ENCODE data around the gene CRHR1.

Gene CRHR1

DNA sequence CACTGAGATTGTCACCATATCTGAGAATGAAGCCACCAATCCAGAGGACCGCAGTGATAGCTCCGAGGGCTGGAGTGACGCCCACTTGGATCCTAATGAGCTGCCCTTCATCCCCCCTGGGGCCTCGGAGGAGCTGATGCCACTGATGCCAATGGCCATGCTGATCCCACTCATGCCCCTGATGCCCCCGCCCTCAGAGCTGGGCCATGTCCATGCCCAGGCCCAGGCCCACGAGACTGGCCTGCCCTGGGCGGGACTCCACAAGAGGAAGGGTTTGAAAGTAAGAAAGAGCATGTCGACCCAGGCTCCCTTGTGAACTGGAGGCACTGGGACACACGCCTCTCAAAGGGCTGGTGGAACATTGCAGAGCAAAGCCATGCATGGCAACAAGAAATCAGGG lies 62.5 kb downstream of the CRHR1 start:
- no peak for DNase-seq (ENCODE audit: low read depth, low spot score)
- H3K9me3 ChIP-seq (ENCODE audit: insufficient read depth, low read length) = no peaks in the 10 kb centered on the region
- H3K4me3 ChIP-seq (ENCODE audit: insufficient read length, low read depth) = no peak overlapping the region
- no peaks in the 10 kb centered on the region for H3K36me3 ChIP-seq (ENCODE audit: insufficient read depth, insufficient read length, low read length)
- TF ChIP-seq ZNF274 (IDR thresholded peaks at IDR 0.05; ENCODE audit: low read depth, low read length) = no peak
- TF ChIP-seq SUZ12 (IDR thresholded peaks at IDR 0.05; ENCODE audit: extremely low read depth, insufficient read depth, insufficient read length) = no peak
- no peak for TF ChIP-seq YY1 (IDR thresholded peaks at IDR 0.05; ENCODE audit: insufficient read depth, insufficient read length)
- H3K4me1 ChIP-seq (ENCODE audit: insufficient read depth, insufficient read length) = peaks cover 2% of the 10 kb centered on the region
- no peak overlapping the region for H3K9ac ChIP-seq (ENCODE audit: insufficient read length, low read depth)
- H3K27me3 ChIP-seq (ENCODE audit: insufficient read depth, insufficient read length) = peaks cover 3% of the 10 kb centered on the region

DNA sequence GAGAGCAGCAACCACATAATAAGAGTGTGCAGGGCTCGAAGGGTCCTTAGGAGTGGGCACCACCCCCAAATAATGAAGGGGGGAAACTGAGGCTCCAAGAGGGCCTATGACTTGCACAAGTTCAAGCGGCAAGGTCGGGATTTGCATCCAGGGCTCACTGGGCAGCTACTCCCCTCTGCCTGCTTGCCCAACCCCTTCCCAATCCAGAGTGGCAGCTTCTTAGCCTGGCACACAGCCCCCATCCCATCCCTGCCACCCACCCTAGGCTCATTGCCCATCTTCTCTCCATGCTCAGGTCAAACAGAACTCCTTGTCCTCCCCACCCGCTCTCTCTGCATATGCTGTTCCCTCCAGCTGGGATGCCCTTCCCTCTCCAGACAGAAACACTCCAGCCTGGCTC lies 63.0 kb downstream of the CRHR1 start:
- Histone ChIP-seq H3K27me3 (ENCODE audit: insufficient read depth, insufficient read length) (peaks cover 6% of the 10 kb centered on the region), H3K36me3 (ENCODE audit: insufficient read depth, insufficient read length, low read length) (no peaks in the 10 kb centered on the region), H3K9me3 (ENCODE audit: insufficient read depth, low read length) (no peaks in the 10 kb centered on the region), H3K9ac (ENCODE audit: insufficient read length, low read depth) (no peak overlapping the region), H3K4me3 (ENCODE audit: insufficient read length, low read depth) (no peak overlapping the region), H3K4me1 (ENCODE audit: insufficient read depth, insufficient read length) (peaks cover 2% of the 10 kb centered on the region)
- DNase-seq (ENCODE audit: low read depth, low spot score) = no peak
- TF ChIP-seq ZNF274 (IDR thresholded peaks at IDR 0.05; ENCODE audit: low read depth, low read length) (no peak), SUZ12 (IDR thresholded peaks at IDR 0.05; ENCODE audit: extremely low read depth, insufficient read depth, insufficient read length) (no peak), YY1 (IDR thresholded peaks at IDR 0.05; ENCODE audit: insufficient read depth, insufficient read length) (no peak)

DNA sequence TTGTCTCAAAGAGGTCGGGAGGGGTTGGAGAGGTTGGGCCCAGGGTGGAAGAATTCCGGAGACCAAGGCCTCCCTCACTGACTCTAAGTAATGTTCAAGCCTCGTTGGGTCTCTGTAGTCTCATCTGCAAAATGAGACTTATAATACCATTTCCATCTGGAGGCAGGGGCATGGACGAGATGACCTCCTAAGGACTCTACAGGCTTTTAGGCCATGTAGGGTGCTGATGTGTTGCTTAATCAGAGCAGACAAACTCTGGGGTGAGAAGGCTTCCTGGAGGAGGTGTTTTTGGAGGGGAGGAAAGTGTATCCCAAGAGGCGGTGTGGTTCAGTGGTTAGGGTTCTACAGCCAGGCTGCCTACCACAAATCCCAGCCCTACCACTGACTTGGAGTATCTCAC lies 63.6 kb downstream of the CRHR1 start:
- Histone ChIP-seq H3K27me3 (ENCODE audit: insufficient read depth, insufficient read length) (peaks cover 11% of the 10 kb centered on the region), H3K4me1 (ENCODE audit: insufficient read depth, insufficient read length) (peaks cover 6% of the 10 kb centered on the region), H3K4me3 (ENCODE audit: insufficient read length, low read depth) (no peak overlapping the region), H3K9ac (ENCODE audit: insufficient read length, low read depth) (no peak overlapping the region), H3K9me3 (ENCODE audit: insufficient read depth, low read length) (no peaks in the 10 kb centered on the region), H3K36me3 (ENCODE audit: insufficient read depth, insufficient read length, low read length) (no peaks in the 10 kb centered on the region)
- TF ChIP-seq YY1 (IDR thresholded peaks at IDR 0.05; ENCODE audit: insufficient read depth, insufficient read length) (no peak), ZNF274 (IDR thresholded peaks at IDR 0.05; ENCODE audit: low read depth, low read length) (no peak), SUZ12 (IDR thresholded peaks at IDR 0.05; ENCODE audit: extremely low read depth, insufficient read depth, insufficient read length) (no peak)
- no peak for DNase-seq (ENCODE audit: low read depth, low spot score)

DNA sequence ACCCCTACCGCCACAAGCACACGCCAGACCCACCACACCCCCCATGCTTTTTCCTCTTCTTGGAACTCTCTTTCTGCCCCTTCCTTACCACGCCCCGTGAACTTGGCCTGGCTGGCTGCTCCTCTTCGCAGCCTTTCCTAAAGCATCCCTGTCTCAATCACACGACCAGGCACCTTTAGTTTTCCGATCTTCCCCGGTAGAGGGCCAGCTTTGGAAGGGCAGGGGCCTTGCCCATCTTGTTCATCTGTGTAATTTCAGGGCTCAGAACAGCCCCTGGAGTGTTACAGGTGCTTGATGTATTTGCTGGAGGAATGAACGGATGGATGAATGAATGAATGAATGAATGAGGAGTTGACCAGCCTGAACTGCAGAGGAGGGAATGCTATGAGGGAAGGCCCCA lies 64.3 kb downstream of the CRHR1 start:
- DNase-seq (ENCODE audit: low read depth, low spot score) = no peak
- H3K4me1 ChIP-seq (ENCODE audit: insufficient read depth, insufficient read length) = peaks cover 6% of the 10 kb centered on the region
- TF ChIP-seq ZNF274 (IDR thresholded peaks at IDR 0.05; ENCODE audit: low read depth, low read length) = no peak
- no peak for TF ChIP-seq YY1 (IDR thresholded peaks at IDR 0.05; ENCODE audit: insufficient read depth, insufficient read length)
- no peak for TF ChIP-seq SUZ12 (IDR thresholded peaks at IDR 0.05; ENCODE audit: extremely low read depth, insufficient read depth, insufficient read length)
- H3K9me3 ChIP-seq (ENCODE audit: insufficient read depth, low read length) = no peaks in the 10 kb centered on the region
- H3K9ac ChIP-seq (ENCODE audit: insufficient read length, low read depth) = no peak overlapping the region
- H3K36me3 ChIP-seq (ENCODE audit: insufficient read depth, insufficient read length, low read length) = no peaks in the 10 kb centered on the region
- peaks cover 11% of the 10 kb centered on the region for H3K27me3 ChIP-seq (ENCODE audit: insufficient read depth, insufficient read length)
- no peak overlapping the region for H3K4me3 ChIP-seq (ENCODE audit: insufficient read length, low read depth)

DNA sequence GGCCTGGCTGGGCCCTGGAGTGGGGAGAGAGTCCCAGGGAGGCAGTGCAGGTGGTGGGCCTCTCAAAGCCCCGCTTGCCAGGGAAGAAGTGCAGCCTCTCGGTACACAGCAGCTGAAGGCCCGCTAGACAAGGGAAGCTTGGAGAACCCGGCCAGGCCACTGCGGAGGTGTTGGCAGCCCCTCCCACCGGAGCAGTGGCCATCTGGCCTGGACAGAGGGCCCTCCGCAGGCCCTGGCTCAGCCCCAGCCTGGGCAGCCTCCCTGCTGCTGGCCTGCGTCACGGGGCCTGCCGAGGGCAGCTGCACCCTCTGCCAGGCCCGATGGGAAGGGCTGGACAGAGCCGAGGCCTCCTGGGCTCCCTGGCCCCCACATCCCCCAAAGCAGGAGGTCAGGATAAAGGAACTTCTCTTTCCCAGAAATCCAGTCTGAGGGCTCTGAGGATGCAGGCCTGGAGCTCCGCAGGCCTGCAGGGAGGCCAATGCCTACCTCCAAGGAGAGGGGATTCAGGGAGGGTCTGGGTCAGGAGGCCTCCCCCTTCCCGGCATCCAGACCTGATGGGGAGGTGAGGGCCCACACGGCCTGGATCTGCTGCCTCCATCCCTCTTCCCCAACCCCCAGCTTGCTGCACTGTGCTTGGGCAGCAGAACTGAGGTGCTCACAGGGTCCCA lies 64.9 kb downstream of the CRHR1 start:
- peaks cover 11% of the 10 kb centered on the region for H3K27me3 ChIP-seq (ENCODE audit: insufficient read depth, insufficient read length)

DNA sequence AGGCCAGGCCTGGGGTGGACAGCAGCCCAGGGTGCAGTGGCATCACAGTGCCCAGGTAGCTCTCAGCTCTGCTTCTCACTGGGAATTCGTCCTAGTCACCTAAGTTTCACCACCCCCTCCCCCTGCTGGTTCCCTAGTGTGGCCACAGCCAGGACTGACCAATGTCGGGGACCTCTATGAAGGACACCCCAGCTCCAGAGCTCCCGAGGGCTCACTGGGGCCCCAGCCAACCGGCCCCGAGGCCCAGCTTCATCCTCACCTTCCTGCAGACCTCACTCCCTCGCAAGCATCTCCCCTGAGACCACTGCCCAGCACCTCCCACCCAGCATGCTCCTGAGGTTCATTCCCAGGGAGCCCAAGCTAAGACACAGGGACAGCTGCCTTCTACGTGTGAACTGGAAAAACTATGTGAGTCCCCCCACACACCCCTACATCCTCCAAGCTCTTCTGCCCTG lies 65.4 kb downstream of the CRHR1 start:
- Histone ChIP-seq H3K9me3 (ENCODE audit: insufficient read depth, low read length) (no peaks in the 10 kb centered on the region), H3K9ac (ENCODE audit: insufficient read length, low read depth) (no peak overlapping the region), H3K4me1 (ENCODE audit: insufficient read depth, insufficient read length) (peaks cover 6% of the 10 kb centered on the region), H3K36me3 (ENCODE audit: insufficient read depth, insufficient read length, low read length) (no peaks in the 10 kb centered on the region), H3K4me3 (ENCODE audit: insufficient read length, low read depth) (no peak overlapping the region), H3K27me3 (ENCODE audit: insufficient read depth, insufficient read length) (peaks cover 11% of the 10 kb centered on the region)
- DNase-seq (ENCODE audit: low read depth, low spot score) = no peak
- no peak for TF ChIP-seq SUZ12 (IDR thresholded peaks at IDR 0.05; ENCODE audit: extremely low read depth, insufficient read depth, insufficient read length)
- TF ChIP-seq ZNF274 (IDR thresholded peaks at IDR 0.05; ENCODE audit: low read depth, low read length) = no peak
- no peak for TF ChIP-seq YY1 (IDR thresholded peaks at IDR 0.05; ENCODE audit: insufficient read depth, insufficient read length)

More for the DNA sequence above, 64.9 kb downstream of the CRHR1 start:
- peaks cover 6% of the 10 kb centered on the region for H3K4me1 ChIP-seq (ENCODE audit: insufficient read depth, insufficient read length)
- no peaks in the 10 kb centered on the region for H3K9me3 ChIP-seq (ENCODE audit: insufficient read depth, low read length)
- TF ChIP-seq YY1 (IDR thresholded peaks at IDR 0.05; ENCODE audit: insufficient read depth, insufficient read length) (no peak), ZNF274 (IDR thresholded peaks at IDR 0.05; ENCODE audit: low read depth, low read length) (no peak), SUZ12 (IDR thresholded peaks at IDR 0.05; ENCODE audit: extremely low read depth, insufficient read depth, insufficient read length) (no peak)
- H3K9ac ChIP-seq (ENCODE audit: insufficient read length, low read depth) = no peak overlapping the region
- no peak overlapping the region for H3K4me3 ChIP-seq (ENCODE audit: insufficient read length, low read depth)
- DNase-seq (ENCODE audit: low read depth, low spot score) = no peak
- H3K36me3 ChIP-seq (ENCODE audit: insufficient read depth, insufficient read length, low read length) = no peaks in the 10 kb centered on the region

DNA sequence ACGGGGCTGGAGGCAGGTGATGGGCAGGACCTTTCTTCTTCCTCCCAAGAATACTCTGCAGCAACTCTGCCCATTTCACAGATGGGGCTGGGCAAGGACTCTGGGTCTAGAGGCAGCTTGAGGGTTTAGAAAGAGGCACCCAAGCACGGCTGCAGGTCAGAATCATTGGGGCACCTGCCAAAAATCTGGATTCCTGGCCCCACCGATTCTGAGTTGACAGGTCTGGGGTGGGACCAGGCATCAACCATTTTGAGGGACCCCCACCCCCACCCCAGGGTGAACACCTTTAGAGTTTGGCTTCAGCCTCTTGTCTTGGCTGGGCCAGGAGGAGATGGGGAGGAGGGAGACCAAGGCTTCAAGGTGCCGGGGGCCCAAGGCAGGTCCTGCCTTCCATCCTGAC lies 65.9 kb downstream of the CRHR1 start:
- H3K9me3 ChIP-seq (ENCODE audit: insufficient read depth, low read length) = no peaks in the 10 kb centered on the region
- no peak overlapping the region for H3K9ac ChIP-seq (ENCODE audit: insufficient read length, low read depth)
- H3K27me3 ChIP-seq (ENCODE audit: insufficient read depth, insufficient read length) = peaks cover 11% of the 10 kb centered on the region
- TF ChIP-seq ZNF274 (IDR thresholded peaks at IDR 0.05; ENCODE audit: low read depth, low read length) = no peak
- TF ChIP-seq SUZ12 (IDR thresholded peaks at IDR 0.05; ENCODE audit: extremely low read depth, insufficient read depth, insufficient read length) = no peak
- no peak for TF ChIP-seq YY1 (IDR thresholded peaks at IDR 0.05; ENCODE audit: insufficient read depth, insufficient read length)
- peaks cover 6% of the 10 kb centered on the region for H3K4me1 ChIP-seq (ENCODE audit: insufficient read depth, insufficient read length)
- DNase-seq (ENCODE audit: low read depth, low spot score) = no peak
- no peak overlapping the region for H3K4me3 ChIP-seq (ENCODE audit: insufficient read length, low read depth)
- no peaks in the 10 kb centered on the region for H3K36me3 ChIP-seq (ENCODE audit: insufficient read depth, insufficient read length, low read length)
